ENCODE data around the gene MUC6.

- TF ChIP-seq ZNF423 (tag by site-specific recombination; IDR thresholded peaks at IDR 0.05) = no peak
- TF ChIP-seq, protein P1, sequence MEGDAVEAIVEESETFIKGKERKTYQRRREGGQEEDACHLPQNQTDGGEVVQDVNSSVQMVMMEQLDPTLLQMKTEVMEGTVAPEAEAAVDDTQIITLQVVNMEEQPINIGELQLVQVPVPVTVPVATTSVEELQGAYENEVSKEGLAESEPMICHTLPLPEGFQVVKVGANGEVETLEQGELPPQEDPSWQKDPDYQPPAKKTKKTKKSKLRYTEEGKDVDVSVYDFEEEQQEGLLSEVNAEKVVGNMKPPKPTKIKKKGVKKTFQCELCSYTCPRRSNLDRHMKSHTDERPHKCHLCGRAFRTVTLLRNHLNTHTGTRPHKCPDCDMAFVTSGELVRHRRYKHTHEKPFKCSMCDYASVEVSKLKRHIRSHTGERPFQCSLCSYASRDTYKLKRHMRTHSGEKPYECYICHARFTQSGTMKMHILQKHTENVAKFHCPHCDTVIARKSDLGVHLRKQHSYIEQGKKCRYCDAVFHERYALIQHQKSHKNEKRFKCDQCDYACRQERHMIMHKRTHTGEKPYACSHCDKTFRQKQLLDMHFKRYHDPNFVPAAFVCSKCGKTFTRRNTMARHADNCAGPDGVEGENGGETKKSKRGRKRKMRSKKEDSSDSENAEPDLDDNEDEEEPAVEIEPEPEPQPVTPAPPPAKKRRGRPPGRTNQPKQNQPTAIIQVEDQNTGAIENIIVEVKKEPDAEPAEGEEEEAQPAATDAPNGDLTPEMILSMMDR (tag by site-specific recombination; IDR thresholded peaks at IDR 0.05) = no peak
- no peak for TF ChIP-seq ZNF155 (tag by site-specific recombination; IDR thresholded peaks at IDR 0.05)
- no peak for TF ChIP-seq ZNF792 (tag by site-specific recombination; IDR thresholded peaks at IDR 0.05)
- TF ChIP-seq ZNF777 (tag by site-specific recombination; IDR thresholded peaks at IDR 0.05; ENCODE audit: borderline replicate concordance) = no peak
- TF ChIP-seq ZNF416 (tag by site-specific recombination; IDR thresholded peaks at IDR 0.05) = no peak
- no peak for TF ChIP-seq SCRT1 (tag by site-specific recombination; IDR thresholded peaks at IDR 0.05; ENCODE audit: borderline replicate concordance)
- TF ChIP-seq KLF7 (tag by site-specific recombination; IDR thresholded peaks at IDR 0.05; ENCODE audit: borderline replicate concordance) = no peak
- TF ChIP-seq ZFP69B (tag by site-specific recombination; IDR thresholded peaks at IDR 0.05) = no peak
- no peak for TF ChIP-seq BCL11A (tag by site-specific recombination; IDR thresholded peaks at IDR 0.05; ENCODE audit: low read depth)
- TF ChIP-seq ZNF184 (tag by site-specific recombination; IDR thresholded peaks at IDR 0.05) = no peak
Measured at GRCh38 chr11:1006762-1007161, 29.8 kb downstream of the MUC6 start.
